Midbrain (tissue), 1 donor: ENCODE data around the gene RPS5.
A peak's percentile ranks its signal among the peaks of the same experiment; 100 is the strongest.
"Not testable (repeated sequence)": the region's sequence is repeated elsewhere in the genome, so short reads cannot be mapped to it uniquely, and the experiment has no call there.

Experiments
- DNase-seq: peaks from one replicate; lab custom pipeline; 2025; lab: John Stamatoyannopoulos, UW

The RPS5 gene

DNA sequence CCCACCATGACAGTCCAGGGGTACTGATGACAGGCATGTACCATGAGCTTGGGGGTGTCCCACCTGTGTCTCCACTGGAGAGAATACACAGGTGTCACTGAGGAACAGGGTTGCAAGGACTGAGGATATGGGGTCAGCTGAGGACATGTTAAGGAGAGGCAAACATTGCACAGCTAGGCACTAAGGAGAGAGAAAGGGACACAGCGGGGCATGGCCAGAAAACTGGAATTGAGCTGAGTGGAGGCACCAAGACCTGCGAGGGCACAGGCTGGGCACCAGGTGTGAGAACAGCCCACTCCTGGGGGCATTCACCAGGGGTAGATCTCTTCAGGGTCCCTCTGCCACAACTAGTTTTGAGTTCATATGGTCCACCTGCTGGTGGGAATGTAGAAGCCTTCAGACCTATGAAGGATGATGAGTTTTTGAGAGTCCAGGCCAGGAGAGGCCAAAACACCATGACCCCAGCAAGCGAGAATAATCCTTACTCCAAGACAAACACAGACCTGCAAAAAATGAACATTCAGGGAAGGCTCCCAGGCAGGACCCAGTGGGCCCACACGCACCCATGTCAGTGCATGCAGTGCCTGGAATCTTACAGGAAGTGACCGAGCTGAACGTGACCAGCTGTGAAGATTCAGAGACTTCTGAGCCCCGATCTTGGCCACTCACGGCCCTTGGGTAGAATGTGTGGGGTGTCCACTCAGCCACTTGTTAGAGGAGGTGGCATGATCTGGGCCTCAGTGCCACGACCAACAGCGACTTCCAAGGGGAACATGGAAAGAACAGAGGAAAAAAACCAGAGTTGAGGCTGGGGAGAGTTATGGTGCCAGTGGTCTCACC is 20.0 kb downstream of the RPS5 start:
- no peak for DNase-seq

DNA sequence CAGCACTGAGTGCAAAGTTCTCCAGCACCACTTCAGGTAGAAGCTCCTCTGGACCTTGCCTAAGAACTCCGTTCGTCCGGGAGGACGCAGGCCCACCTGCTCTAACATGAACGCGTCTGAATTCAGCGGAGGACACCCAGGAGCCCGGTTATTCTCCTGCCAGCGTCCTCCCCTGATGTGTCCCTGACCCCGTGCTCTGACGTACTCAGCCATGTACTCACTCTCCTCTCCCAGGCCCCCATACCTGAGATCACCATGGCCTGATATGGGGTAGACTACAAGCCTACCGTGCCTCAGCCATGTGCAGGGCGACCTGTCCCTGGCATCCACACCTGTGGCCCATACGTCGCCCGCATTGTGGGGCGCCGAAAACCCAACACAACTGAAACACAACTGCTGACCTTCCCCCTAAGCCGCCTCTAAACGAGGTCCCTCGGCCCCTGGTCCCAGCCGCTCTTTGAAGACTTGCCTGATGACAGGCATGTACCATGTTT is 20.6 kb downstream of the RPS5 start:
- DNase-seq, result no peak

DNA sequence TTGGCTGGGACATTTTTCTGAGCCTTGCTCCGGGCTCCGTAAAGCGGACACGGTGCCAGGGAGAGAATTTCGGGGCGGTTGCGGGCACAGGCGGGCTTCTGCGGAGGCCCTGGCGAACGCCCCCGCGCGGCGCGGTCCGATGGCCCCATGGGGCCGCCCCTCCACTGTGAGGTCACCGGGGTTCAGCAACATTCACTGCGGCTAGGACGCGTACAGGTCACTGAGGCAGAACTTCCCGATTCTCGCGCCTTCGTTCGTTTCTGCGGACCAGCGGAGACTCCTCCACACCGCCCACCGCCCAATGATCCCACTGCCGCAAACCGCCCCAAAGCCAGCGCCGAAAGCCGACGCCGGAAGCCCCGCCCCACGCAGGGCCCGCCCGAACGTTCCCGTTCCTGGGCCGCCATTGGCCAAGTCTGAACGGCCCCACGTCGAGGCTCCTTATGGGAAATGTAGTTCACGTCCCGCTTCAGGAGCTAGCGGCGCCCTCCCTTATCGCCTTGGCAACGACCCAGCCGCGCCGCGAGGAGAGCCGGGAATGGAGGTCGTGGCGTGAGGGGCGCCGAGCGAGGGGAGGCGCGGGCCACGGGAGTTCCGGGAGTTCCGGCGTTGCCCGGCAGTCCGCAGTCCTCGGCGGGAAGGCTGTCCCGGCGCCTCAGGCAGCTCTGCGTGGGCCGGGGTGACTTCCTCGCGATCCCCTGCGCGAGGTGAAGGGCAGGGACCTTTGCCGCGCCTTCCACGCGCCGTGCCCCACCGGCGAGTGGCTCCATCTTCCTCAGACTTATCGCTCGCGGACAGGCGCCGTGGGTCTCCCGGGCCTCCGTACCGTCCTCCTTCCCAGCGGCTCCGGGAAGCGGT is 21.3 kb downstream of the RPS5 start, which contains the start of gene ZNF584:
Gene ZNF584 (plus strand): TSS at position 498 of the 858 bp plus-strand sequence. CDS start 499 bp downstream, outside the sequence.
- peak; percentile 97 for DNase-seq

DNA sequence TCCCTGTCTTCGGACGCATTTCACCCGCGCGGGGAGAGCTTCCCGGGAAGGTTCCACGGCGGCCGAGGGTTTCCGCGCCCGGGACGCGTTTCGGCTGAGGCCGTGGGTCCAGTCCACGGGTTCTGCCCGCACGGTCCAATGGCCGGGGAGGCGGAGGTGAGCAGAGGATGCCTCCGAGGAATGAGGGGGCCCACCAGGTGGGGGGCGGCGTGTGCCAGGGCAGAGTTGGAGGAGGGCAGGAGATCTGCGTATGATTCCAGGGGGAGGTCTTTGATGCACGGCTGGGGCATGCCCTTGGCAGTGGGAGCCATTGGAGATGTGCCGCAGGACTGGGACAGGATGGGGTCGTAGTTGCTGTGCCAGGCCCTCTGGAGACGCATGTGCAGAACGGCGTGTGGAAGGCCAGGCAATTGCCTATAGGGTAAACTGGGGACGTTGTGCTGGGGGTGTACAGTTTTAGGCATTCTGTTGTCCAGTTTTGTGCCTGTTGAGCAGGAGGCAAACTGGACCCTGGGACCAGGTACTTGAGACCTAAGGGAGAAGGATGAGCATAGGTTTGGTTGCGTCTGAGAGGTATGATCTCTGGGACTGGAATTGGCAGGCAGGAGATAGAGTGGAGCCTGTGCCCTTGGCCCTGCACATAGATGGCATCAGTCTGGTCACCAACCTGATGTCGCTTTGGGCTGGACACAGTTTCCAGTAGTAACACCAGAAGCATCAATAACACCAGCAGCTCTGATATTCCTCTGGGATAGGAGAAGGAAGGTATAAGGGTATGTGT is 22.1 kb downstream of the RPS5 start:
- DNase-seq, result peak; percentile 5

DNA sequence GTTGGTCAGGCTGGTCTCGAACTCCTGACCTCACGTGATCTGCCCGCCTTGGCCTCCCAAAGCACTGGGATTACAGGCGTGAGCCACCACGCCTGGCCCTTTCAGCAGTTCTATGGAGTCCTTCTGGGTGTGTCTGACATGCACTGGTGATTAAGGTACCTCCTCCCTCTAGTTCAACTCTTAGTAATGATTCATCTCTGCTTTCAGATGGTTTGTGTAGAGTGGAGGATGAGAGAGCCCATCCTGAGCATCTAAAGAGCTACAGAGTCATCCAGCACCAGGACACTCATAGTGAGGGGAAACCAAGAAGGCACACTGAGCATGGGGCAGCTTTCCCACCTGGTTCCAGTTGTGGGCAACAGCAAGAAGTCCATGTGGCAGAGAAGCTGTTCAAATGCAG is 29.5 kb downstream of the RPS5 start:
- DNase-seq, result no peak

DNA sequence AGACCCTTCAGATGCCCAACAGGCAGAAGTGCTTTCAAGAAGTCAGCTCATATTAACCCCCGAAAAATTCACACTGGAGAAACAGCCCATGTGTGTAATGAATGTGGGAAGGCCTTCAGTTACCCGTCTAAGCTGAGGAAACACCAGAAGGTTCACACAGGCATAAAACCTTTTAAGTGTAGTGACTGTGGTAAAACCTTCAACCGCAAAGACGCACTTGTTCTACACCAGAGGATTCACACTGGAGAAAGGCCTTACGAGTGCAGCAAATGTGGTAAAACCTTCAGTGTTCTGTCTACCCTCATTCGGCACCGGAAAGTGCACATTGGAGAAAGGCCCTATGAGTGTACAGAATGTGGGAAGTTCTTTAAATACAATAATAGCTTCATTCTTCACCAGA is 30.0 kb downstream of the RPS5 start:
- DNase-seq, result no peak

DNA sequence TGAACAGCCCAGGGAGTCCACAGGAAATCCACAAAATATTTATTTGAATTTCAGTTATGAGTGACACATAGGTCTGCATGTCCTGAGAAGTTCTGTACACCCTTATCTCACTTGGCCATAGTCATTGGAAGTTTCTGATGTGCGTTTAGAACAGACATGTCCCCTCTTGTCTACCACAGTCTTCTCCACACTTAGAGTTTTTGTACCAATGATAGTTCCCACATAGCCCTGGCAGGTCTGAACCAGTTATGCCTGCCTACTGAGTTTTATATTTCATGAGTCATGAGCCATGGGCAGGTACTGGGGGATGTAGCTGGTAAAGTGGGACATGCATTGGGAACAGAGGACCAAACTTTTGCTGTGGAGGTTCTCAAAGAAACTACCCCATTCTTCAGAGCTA is 41.5 kb downstream of the RPS5 start:
- DNase-seq, result no peak

DNA sequence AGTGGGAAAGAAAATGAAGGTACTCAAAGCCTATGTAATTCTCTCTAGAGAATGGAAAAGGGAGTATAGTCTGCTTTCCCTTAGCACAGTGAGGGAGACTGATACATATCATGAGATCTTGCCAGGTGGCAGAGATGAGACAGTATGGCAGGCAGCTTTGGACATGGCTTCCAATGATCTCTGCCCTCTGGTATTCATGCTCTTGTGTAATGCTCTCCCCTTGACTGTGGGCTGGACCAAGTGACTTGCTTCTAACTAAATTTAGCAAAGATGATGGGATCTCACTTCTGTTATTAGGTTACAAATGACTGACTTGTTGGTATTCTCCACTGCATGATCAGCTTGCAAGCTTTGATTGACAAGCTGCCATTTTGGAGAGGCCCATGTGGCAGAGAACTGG is 42.7 kb downstream of the RPS5 start:
- no peak for DNase-seq

DNA sequence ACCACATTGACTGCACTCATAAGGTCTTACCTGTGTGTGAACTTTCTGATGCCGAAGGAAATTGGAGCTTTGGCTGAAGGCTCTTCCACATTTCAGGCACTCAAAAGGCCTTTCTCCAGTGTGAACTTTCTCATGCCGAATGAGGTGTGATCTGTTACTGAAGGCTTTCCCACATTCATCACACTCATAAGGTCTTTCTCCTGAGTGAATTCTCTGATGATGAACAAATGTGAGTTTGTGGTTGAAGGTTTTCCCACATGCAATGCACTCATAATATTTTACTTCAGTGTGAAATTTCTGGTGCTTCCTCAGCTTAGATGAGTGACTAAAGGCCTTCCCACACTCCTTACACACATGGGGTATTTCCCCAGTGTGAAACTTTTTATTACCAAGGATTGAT is 47.1 kb downstream of the RPS5 start:
- no peak for DNase-seq

DNA sequence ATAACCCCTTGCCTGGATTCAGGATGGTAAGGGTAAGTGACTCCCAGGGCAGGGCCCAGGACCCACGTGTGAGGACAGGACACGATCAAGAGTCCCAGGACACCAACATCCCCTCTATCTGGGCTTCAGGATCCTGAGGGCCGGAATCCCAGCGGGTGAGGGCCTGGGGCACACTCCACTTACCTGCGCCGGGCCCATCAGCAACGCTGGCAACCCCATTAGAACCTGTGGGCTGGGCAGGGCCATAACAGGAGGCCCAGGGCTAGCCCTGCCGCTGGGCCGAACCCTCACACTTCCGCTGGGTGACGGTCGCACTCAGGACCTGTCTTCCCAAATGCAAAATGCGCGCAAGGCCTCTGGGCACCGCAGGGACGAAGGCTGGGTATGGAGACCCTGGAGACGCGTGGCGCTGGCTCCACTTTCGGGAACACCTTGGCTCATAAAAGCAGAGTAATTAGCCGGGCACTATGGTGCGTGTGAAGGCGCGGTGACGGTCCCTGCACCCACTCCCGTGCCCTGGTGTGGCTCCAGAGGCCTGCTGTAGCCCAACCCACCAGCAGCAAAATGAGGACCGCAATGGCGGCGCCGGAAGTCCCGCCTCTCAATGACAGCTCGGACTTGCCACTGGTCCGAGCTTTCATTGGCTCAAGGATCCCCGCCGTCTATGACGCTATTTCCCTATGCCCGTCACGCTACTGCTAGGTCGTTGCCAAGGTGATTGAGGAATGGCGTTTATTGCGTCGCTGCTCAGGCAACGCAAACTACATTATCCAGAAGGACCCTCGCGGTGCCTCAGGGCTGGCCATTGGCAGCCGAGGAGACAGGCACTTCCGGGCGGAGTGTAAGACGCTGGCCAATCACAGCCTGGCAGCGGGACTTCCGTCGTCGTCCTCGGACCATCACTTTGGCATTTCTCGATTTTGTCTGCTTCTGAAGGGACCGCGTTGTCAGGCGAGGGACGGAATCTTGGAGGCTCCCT is 52.8 kb downstream of the RPS5 start, which contains the start of gene ZNF132:
Gene ZNF132 (minus strand): TSS at position 578 of the 979 bp plus-strand sequence. CDS start 332 bp downstream, at position 246.
- DNase-seq, result peak; percentile 100

DNA sequence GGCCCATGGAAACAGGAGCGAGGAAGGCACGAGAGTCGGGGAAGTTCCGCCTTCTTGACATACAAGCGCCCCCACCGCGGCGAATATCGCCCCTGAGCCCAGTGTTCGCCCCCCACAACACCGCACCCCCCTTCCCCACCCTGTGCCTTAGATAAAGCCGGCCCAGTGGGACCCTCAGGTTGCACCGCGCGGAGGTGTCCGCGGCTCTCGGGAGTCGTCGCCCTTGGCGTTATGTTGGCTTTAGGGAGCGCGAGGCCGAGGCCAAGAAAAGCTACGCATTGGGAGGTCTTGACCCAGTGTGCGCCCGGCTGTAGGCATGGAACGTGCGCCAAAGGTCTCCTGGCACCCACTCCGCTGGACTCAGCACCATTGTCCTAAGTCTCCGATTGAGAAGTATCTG is 53.5 kb downstream of the RPS5 start:
- DNase-seq, result no peak

DNA sequence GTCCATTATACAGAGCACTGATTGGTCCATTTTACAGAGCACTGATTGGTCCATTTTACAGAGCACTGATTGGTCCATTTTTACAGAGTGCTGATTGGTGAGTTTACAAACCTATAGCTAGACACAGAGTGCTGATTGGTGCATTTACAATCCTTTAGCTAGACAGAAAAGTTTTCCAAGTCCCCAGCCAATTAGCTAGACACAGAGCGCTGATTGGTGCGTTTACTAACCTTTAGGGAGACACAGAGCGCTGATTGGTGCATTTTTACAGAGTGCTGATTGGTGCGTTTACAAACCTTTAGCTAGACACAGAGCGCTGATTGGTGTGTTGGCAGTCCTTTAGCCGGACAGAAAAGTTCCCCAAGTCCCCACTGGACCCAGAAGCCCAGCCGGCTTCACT is 55.9 kb downstream of the RPS5 start:
- not testable (repeated sequence) for DNase-seq
